DOHH2 (cell line): Measurements from ENCODE around the gene EXOSC10.

ENCODE experiments used
- EZH2phosphoT487 ChIP-seq: fragments of 200-600 bp; sonication (generic); IDR thresholded peaks from 2 replicates; pipeline ENCODE4 v1.6.1; 2017; ENCODE audit warnings: borderline replicate concordance, mild to moderate bottlenecking, antibody characterized with exemption, low read length, moderate library complexity, mixed read lengths
- TF ChIP-seq, protein P1 (sequence below): fragments of 200-600 bp; sonication (generic); IDR thresholded peaks from one replicate; pipeline ENCODE4 v1.5.1; 2014; ENCODE audit warnings: antibody characterized with exemption, mild to moderate bottlenecking, low read depth, low read length; ENCODE audit not compliant: poor library complexity, severe bottlenecking

GRCh38 chr1:11126569-11126968 is 26.9 kb upstream of the EXOSC10 start:
- TF ChIP-seq, protein P1, sequence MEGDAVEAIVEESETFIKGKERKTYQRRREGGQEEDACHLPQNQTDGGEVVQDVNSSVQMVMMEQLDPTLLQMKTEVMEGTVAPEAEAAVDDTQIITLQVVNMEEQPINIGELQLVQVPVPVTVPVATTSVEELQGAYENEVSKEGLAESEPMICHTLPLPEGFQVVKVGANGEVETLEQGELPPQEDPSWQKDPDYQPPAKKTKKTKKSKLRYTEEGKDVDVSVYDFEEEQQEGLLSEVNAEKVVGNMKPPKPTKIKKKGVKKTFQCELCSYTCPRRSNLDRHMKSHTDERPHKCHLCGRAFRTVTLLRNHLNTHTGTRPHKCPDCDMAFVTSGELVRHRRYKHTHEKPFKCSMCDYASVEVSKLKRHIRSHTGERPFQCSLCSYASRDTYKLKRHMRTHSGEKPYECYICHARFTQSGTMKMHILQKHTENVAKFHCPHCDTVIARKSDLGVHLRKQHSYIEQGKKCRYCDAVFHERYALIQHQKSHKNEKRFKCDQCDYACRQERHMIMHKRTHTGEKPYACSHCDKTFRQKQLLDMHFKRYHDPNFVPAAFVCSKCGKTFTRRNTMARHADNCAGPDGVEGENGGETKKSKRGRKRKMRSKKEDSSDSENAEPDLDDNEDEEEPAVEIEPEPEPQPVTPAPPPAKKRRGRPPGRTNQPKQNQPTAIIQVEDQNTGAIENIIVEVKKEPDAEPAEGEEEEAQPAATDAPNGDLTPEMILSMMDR: no peak
- no peak for TF ChIP-seq EZH2phosphoT487
